Measurements from ENCODE around the gene RPL18.

DNA sequence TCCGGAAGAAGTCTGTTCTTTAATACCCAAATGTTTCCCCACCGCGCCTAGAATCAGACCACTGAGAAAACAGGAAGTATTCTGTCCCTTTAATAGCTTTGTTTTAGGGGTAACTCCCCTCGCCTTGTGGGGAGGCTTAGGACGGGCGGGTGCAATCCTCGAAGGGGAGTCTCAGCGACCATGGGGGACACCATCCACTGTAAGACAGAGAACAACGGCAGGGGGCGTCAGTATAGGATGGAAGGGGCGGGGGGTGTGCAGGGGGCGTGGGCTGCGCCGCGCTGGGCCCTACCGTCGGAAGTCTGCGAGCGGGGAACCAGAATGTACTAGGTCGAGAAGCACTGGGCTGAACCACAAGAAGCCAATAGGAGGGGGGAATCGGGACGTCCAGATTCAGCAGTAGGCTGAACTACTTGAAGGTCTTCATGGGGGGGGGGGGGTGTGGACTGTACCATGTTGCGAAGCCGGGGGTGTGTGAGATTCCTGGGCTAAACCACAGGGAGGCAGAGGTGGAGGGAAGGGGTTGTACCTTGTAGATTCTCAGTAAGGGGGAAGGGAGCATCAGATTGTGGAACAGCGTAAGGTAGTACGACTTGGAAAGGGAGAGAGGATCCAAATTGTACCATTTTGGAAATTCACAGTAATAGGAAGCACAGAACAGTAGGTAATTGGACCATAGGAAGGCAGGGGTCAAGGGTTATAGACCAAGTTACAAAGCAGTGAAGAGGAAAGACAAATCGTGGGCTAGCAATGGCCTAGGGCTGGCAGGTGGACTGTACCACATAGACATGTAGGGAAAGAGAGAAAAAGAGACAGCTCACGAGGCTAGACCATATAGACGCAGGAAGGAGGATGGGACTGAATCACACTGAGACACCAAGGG is 19.2 kb upstream of the RPL18 start:
- TF ChIP-seq, protein P1, sequence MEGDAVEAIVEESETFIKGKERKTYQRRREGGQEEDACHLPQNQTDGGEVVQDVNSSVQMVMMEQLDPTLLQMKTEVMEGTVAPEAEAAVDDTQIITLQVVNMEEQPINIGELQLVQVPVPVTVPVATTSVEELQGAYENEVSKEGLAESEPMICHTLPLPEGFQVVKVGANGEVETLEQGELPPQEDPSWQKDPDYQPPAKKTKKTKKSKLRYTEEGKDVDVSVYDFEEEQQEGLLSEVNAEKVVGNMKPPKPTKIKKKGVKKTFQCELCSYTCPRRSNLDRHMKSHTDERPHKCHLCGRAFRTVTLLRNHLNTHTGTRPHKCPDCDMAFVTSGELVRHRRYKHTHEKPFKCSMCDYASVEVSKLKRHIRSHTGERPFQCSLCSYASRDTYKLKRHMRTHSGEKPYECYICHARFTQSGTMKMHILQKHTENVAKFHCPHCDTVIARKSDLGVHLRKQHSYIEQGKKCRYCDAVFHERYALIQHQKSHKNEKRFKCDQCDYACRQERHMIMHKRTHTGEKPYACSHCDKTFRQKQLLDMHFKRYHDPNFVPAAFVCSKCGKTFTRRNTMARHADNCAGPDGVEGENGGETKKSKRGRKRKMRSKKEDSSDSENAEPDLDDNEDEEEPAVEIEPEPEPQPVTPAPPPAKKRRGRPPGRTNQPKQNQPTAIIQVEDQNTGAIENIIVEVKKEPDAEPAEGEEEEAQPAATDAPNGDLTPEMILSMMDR (IDR thresholded peaks at IDR 0.05; ENCODE audit: insufficient read depth, low read length) = no peak
- TF ChIP-seq POLR2AphosphoS5 (IDR thresholded peaks at IDR 0.05; ENCODE audit: low read depth) (peak; percentile 65; the same call in 1 of the 2 replicates), SPI1 (IDR thresholded peaks at IDR 0.05; ENCODE audit: borderline replicate concordance, low read depth) (peak; percentile 48; the same call in 1 of the 2 replicates), GABPA (IDR thresholded peaks at IDR 0.05; ENCODE audit: low read depth) (no peak; the same call in 1 of the 2 replicates)
- TF ChIP-seq, protein P2, sequence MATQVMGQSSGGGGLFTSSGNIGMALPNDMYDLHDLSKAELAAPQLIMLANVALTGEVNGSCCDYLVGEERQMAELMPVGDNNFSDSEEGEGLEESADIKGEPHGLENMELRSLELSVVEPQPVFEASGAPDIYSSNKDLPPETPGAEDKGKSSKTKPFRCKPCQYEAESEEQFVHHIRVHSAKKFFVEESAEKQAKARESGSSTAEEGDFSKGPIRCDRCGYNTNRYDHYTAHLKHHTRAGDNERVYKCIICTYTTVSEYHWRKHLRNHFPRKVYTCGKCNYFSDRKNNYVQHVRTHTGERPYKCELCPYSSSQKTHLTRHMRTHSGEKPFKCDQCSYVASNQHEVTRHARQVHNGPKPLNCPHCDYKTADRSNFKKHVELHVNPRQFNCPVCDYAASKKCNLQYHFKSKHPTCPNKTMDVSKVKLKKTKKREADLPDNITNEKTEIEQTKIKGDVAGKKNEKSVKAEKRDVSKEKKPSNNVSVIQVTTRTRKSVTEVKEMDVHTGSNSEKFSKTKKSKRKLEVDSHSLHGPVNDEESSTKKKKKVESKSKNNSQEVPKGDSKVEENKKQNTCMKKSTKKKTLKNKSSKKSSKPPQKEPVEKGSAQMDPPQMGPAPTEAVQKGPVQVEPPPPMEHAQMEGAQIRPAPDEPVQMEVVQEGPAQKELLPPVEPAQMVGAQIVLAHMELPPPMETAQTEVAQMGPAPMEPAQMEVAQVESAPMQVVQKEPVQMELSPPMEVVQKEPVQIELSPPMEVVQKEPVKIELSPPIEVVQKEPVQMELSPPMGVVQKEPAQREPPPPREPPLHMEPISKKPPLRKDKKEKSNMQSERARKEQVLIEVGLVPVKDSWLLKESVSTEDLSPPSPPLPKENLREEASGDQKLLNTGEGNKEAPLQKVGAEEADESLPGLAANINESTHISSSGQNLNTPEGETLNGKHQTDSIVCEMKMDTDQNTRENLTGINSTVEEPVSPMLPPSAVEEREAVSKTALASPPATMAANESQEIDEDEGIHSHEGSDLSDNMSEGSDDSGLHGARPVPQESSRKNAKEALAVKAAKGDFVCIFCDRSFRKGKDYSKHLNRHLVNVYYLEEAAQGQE (IDR thresholded peaks at IDR 0.05; ENCODE audit: insufficient replicate concordance, low read depth) = peak; percentile 31
